PC-3 (cell line): ENCODE measurements around the gene NFYA. TPM values are rescaled to one million over a fixed set of nuclear protein-coding genes. Genes with fewer than 3 reads are reported as not detected.

Experiments
- ATAC-seq: fragments of 200-7000 bp; cut with Tn5 transposase; 2 replicates; pipeline ENCODE4 v1.9.1; 2020; ENCODE audit warnings: mild to moderate bottlenecking, moderate library complexity
- BruUV-seq: library from RNA; stranded (reverse); fragments of 400-500 nt; replicated peaks from 2 replicates; lab custom pipeline; 2021; lab: Mats Ljungman, UMichigan
- CTCF ChIA-PET: fragments of 300-600 bp; sonication (Branson Sonifier 250); formaldehyde crosslinking; loops from one replicate; lab custom pipeline; 2022; ENCODE audit warnings: antibody characterized with exemption; lab: Charles Lee
- POLR2A ChIA-PET: fragments of 300-600 bp; sonication (Branson Sonifier 250); formaldehyde crosslinking; loops from one replicate; lab custom pipeline; 2022; ENCODE audit warnings: antibody characterized with exemption; ENCODE audit not compliant: unreplicated experiment; lab: Charles Lee
- DNase-seq: peaks from one replicate; pipeline ENCODE4 v3.0.0-alpha.2; 2015
- H2AFZ ChIP-seq: fragments of 300-600 bp; sonication (generic); 2 replicates; pipeline ENCODE4 v1.6.0; 2016; ENCODE audit warnings: antibody characterized with exemption, low read length
- H3F3A ChIP-seq: fragments of 300-600 bp; sonication (generic); one replicate; pipeline ENCODE4 v1.6.0; 2017; ENCODE audit warnings: antibody characterized with exemption, low read length, control low read depth, mild to moderate bottlenecking; ENCODE audit not compliant: unreplicated experiment
- H3K27ac ChIP-seq: fragments of 300-600 bp; sonication (generic); 2 replicates; pipeline ENCODE4 v1.5.1; 2016; ENCODE audit warnings: mild to moderate bottlenecking, low read length
- H3K27me3 ChIP-seq: fragments of 300-600 bp; sonication (generic); 2 replicates; pipeline ENCODE4 v1.6.1; 2016; ENCODE audit warnings: low read length, mixed read lengths
- H3K36me3 ChIP-seq: fragments of 300-600 bp; sonication (generic); 2 replicates; pipeline ENCODE4 v1.6.1; 2016; ENCODE audit warnings: low read depth, mixed run types, low read length, mixed read lengths
- H3K4me1 ChIP-seq: fragments of 300-600 bp; sonication (generic); 2 replicates; pipeline ENCODE4 v1.5.1; 2016; ENCODE audit warnings: low read length; ENCODE audit not compliant: insufficient read depth
- H3K4me2 ChIP-seq: fragments of 300-600 bp; sonication (generic); 2 replicates; pipeline ENCODE4 v1.6.0; 2016; ENCODE audit warnings: low read length
- H3K4me3 ChIP-seq: fragments of 300-600 bp; sonication (generic); 2 replicates; pipeline ENCODE4 v1.5.1; 2016; ENCODE audit warnings: mild to moderate bottlenecking, low read length, mixed read lengths
- H3K79me2 ChIP-seq: fragments of 300-600 bp; sonication (generic); 2 replicates; pipeline ENCODE4 v1.6.1; 2017; ENCODE audit warnings: low read length, mixed read lengths
- H3K9ac ChIP-seq: fragments of 300-600 bp; sonication (generic); 2 replicates; pipeline ENCODE4 v1.6.0; 2016; ENCODE audit warnings: mild to moderate bottlenecking, low read length
- H3K9me2 ChIP-seq: fragments of 300-600 bp; sonication (generic); replicated peaks from 2 replicates; pipeline ENCODE4 v1.6.1; 2016; ENCODE audit warnings: mixed run types, low read length, mixed read lengths
- H3K9me3 ChIP-seq: fragments of 300-600 bp; sonication (generic); 2 replicates; pipeline ENCODE4 v1.6.1; 2016; ENCODE audit warnings: low read length, mixed read lengths
- H4K20me1 ChIP-seq: fragments of 300-600 bp; sonication (generic); 2 replicates; pipeline ENCODE4 v1.6.1; 2016; ENCODE audit warnings: low read length, mixed read lengths
- CTCF ChIP-seq: fragments of 300-600 bp; sonication (generic); conservative IDR thresholded peaks from 2 replicates; pipeline ENCODE4 v1.5.1; 2017; ENCODE audit warnings: antibody characterized with exemption, low read depth, mild to moderate bottlenecking, low read length
- EZH2 ChIP-seq: fragments of 300-600 bp; sonication (generic); IDR thresholded peaks from one replicate; pipeline ENCODE4 v1.6.1; 2017; ENCODE audit warnings: antibody characterized with exemption, mild to moderate bottlenecking, low read length; ENCODE audit not compliant: unreplicated experiment
- EZH2phosphoT487 ChIP-seq: fragments of 300-600 bp; sonication (generic); IDR thresholded peaks from 2 replicates; pipeline ENCODE4 v1.6.1; 2018; ENCODE audit warnings: mild to moderate bottlenecking, antibody characterized with exemption, low read length, borderline replicate concordance
- intact Hi-C: fragments of 100-400 bp; cut with micrococcal nuclease; formaldehyde crosslinking; loops from 2 replicates; pipeline ENCODE4 v1.9.0; 2023
- total RNA-seq: library from RNA; depleted of rRNA; stranded (reverse); fragments of >200 nt; gene quantifications from 2 replicates; pipeline ENCODE4 v1.2.3, GENCODE V29; 2014

The NFYA gene
- total RNA-seq, 1 experiment from 2014 or later, result 31.7 TPM

- Histone ChIP-seq H3K27me3 (no peaks in the 10 kb centered on the region), H2AFZ (no peak overlapping the region), H3K4me3 (no peak overlapping the region), H3K79me2 (no peaks in the 10 kb centered on the region), H3K9me3 (no peaks in the 10 kb centered on the region), H3K4me2 (no peak overlapping the region), H3K9me2 (no peaks in the 10 kb centered on the region), H3K4me1 (no peaks in the 10 kb centered on the region), H4K20me1 (no peaks in the 10 kb centered on the region), H3F3A (no peaks in the 10 kb centered on the region), H3K27ac (no peak overlapping the region), H3K9ac (no peak overlapping the region), H3K36me3 (no peaks in the 10 kb centered on the region)
- TF ChIP-seq CTCF (no peak), EZH2 (no peak), EZH2phosphoT487 (no peak)
- ATAC-seq, result no peak
- BruUV-seq, result no TSS peak
- DNase-seq, result no peak
- intact Hi-C loops, result no loop called here
- CTCF ChIA-PET, result no interaction called here
- POLR2A ChIA-PET, result no interaction called here
Measured at GRCh38 chr6:41135062-41135832, 62.5 kb downstream of the NFYA start.

GRCh38 chr6:41136911-41137310 is 64.1 kb downstream of the NFYA start:
- H3K9ac ChIP-seq, result no peak overlapping the region
- POLR2A ChIA-PET, result no interaction called here
- no peaks in the 10 kb centered on the region for H3K9me2 ChIP-seq
- ATAC-seq (no peak), DNase-seq (no peak)
- no peak overlapping the region for H3K27ac ChIP-seq
- H2AFZ ChIP-seq, result no peak overlapping the region
- no peaks in the 10 kb centered on the region for H3F3A ChIP-seq
- TF ChIP-seq CTCF (no peak), EZH2phosphoT487 (no peak), EZH2 (no peak)
- no peak overlapping the region for H3K4me2 ChIP-seq
- H3K79me2 ChIP-seq, result no peaks in the 10 kb centered on the region
- no peaks in the 10 kb centered on the region for H4K20me1 ChIP-seq
- no peaks in the 10 kb centered on the region for H3K27me3 ChIP-seq
- CTCF ChIA-PET, result no interaction called here
- H3K9me3 ChIP-seq, result no peaks in the 10 kb centered on the region
- H3K4me3 ChIP-seq, result no peak overlapping the region
- no peaks in the 10 kb centered on the region for H3K36me3 ChIP-seq
- BruUV-seq, result no TSS peak
- H3K4me1 ChIP-seq, result no peaks in the 10 kb centered on the region
- intact Hi-C loops, result no loop called here

- TF ChIP-seq EZH2 (no peak), EZH2phosphoT487 (no peak), CTCF (no peak)
- Histone ChIP-seq H3K36me3 (no peaks in the 10 kb centered on the region), H3K79me2 (no peaks in the 10 kb centered on the region), H3K4me1 (no peaks in the 10 kb centered on the region), H3K4me2 (no peak overlapping the region), H3K9ac (no peak overlapping the region), H3K27me3 (no peaks in the 10 kb centered on the region), H3K27ac (no peak overlapping the region), H3K9me3 (no peaks in the 10 kb centered on the region), H3K9me2 (no peaks in the 10 kb centered on the region), H4K20me1 (no peaks in the 10 kb centered on the region), H3K4me3 (no peak overlapping the region), H3F3A (no peaks in the 10 kb centered on the region), H2AFZ (no peak overlapping the region)
- DNase-seq, result no peak
- CTCF ChIA-PET, result no interaction called here
- BruUV-seq, result no TSS peak
- intact Hi-C loops, result no loop called here
- POLR2A ChIA-PET, result no interaction called here
- no peak for ATAC-seq
Measured at GRCh38 chr6:41147917-41148316, 75.1 kb downstream of the NFYA start.
